Left hindlimb (tissue), 1 donor: ENCODE data around the gene NXPE1.

Experiments
- DNase-seq: peaks from one replicate; pipeline ENCODE4 v3.0.0-alpha.2; 2018

Gene NXPE1

DNA sequence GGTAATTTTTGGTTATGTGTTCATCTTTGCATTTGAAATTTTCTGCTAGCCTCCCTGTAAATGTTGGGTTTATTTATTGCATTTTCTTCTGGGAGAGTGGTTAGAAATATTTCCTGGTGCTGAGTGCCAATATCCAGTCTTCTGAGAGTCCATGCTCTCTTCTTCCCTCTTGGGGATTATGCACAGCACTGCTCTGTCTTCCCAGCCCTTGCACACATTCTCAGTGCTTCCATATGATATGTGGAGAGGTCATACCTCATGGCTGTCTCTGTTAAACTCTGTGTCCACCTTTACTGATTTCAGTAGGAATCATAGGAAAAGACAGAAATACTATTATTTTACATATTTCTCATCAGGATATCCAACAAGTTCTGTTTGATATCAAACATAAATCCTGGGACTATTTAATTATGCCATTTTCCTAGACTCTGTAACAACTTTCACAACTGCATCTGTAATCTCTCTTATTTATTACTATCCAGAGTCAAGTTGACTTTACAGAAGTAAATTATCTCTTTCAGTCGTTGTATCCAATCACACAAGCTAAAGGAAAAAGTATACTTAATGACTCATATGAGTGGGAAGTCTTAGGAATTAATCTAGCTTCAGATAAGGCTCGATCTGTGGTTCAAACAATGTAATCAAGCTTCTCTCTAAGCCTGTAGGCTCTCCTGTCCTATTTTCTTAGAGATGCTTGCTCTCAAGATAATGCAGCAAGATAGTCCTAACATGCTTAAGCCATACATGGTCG, 2.7 kb upstream of the NXPE1 start:
- DNase-seq = no peak

DNA sequence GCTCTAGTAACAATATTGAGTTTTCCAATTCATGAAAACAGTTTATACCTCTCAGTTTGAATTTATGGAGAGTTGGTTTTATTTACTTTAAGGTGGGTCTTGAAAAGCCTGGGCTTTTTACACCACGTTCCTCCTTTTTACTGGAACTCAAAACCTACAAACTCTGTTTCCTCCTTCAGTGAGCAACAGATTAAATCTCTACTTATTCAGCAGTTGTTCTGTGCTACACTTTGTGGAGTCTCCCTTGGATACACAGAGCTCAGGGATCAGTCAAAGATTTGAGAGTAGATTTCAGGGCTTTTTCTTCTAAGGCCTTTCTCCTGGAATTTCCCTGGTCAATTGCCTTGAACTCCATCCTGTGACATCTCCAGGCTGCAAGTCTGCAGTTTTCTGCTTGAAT, 3.5 kb downstream of the NXPE1 start:
- no peak for DNase-seq

DNA sequence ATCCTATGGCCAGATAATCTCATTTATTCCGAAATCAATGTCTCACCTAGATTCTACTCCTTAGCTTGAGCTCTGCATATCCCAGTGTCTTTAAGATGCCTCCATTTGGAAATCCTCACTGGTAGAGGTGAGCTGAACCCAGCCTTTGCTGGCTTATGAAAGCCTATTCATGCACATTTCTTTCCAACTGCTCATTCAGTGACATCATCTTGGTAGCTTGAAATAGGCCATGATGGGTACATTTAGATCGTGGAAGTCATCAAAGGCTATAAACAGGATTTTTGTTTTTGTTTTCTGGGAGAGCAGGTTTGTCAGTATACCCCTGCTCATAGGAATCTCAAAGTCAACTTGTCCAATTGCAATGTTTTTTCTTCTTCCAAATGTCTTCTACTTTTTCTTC, 6.0 kb downstream of the NXPE1 start:
- DNase-seq = no peak

DNA sequence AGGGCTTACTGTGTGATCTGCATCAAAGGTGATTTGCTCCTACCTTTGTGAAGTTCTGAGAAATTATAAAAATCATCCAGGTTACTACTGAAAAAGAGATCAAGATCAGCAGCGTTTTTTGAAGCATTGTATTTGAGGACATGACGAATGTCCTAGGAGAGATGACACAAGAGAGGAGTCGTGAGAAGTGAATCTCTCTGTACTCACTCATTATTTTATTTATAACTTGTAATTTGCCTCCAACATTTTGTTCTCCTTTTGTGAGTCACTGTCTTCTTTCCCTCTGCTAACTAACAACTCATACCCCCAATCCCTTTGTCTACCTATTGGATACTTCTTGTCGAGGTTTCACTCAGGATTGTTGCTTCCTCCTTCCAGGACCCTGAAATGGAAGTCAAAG, 8.6 kb downstream of the NXPE1 start:
- DNase-seq = no peak

DNA sequence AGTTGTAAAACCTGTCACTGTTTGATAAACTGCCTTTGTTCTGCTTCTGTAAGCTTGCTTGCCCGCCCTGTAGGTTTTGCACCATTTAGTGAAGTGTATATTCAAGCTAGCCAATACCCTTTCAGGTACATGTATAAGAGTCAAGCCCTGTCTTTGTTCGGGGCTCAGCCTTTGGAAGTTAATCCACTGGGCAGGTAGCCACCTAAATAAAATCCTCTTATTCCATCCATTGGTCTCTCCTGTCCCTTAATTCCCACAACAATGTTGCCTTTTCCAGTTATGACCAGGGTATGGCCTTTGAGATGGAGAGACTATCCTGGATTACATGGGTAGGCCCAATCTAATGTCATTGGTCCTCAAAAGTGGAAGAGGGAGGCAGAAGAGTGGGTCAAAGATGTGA, 34.0 kb downstream of the NXPE1 start:
- DNase-seq = no peak

DNA sequence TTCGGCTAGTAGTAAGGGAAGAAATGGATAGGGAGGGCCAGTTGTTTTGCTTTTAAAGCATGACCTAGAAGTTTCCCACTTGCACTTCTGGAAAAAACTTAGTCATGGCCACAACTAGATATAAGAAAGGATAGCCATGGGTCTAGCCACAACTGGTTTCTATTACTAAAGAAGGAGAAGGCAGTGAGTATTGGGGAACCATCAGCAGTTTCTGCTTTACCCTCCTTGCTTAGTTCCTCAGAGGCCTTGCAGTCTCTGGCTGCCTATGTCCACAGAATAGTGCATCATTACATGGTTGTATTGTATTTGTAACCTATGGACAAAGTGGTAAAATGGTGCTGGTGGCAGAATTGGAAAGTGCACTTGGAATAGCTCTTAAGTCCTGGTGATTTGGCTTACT, 35.6 kb downstream of the NXPE1 start:
- no peak for DNase-seq

DNA sequence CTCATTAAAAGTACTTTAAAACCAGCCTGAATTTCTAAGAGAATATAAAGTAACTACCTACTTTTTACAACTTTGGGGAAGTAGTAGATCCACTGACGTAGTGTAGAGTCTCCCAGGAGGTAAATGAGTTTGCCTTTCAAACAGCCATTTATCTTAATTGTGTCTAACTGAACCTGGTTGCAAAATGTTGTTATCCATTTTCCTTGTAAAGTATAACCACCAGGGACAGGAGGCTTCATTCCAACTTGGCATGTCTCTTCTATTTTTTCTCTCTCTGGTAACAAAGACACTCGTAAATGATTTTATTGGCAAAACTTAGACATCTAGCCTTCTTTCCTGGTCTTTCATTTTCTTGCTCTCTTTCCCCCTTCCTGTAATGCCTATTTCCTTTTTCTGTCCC, 36.9 kb downstream of the NXPE1 start:
- no peak for DNase-seq

DNA sequence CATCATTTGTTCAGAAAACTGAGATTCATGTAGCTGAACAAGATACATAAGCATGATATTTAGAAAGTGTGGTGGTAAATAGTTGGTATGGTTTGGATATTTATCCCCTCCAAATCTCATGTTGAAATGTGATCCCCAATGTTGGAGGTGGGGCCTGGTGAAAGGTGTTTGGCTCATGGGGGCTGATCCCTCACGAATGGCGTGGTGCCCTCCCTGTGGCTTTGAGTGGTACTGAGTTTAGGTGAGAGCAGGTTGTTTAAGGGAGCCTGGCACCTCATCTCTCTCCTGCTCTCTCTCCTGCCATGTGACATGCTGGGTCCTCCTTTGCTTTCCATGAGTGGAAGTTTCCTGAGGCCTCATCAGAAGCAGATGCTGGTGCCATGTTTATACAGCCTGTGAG, 48.1 kb downstream of the NXPE1 start:
- no peak for DNase-seq

DNA sequence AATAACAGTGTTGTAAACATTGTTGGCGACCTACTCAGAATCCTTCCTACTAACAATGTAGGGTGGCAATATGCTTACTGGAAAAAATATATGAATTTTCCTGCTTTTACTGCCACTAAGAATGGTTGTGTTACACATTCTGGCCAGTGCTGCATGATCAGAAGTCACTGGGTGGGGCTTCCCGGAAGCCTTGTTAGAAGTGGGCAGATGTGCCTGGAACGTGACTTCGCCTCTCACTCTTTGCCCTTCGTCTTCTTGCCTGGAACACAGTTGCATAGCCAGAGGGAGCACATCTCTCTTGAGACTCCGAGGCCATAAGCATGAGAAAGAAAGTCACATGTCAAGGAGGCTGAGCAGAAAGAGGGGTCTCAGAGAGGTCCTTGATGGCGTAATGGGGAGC, 48.6 kb downstream of the NXPE1 start:
- DNase-seq = no peak

DNA sequence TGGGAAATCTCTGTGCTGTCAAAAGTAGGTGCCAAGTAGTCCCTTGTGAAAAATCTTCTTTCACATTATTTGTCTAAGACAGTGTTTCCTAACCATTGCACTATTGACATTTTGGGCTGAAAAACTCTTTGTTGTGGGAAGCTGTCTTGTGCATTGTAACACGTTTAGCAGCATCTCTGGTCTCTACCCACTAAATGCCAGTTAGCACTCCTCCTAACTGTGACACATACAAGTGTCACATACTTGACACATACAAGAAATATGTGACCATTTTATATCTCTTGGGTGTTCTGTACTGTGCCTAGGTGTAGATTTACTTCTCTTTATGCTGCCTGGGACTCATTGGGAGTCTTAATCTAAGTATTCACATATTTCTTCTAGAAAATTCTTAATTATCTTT, 57.8 kb downstream of the NXPE1 start:
- DNase-seq = no peak

DNA sequence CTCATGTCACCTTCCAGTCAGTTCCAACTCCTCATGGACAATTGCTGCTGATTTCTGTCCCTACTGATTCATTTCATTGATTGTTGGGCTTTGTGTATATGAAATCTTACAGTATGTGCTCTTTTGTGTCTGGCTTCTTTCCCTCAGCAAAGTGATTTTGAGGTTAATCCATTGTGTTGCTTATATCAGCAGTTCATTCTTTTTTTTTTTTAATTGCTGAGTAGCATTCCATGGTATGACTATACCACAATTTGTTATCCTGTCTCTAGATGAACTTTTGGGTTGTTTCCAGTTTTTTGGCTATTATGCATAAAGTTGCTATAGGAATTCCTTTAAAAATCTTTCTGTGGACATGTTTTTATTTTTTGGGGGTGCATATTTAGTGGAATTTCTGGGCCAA, 59.9 kb downstream of the NXPE1 start:
- DNase-seq = no peak

DNA sequence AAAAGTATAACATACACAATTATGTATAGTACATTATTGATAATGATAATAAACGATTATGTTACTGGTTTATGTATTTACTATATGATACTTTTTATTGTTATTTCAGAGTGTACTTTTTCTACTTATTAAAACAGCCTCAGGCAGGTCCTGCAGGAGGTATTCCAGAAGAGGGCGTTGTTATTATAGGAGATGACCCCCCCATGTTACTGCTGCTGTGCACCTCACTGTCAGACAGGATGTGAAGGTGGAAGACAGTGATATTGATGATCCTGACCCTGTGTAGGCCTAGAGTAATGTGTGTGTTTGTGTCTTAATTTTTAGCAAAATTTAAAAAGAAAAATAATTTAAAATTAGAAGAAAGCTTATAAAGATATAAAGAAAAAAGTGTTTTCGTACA, 62.8 kb downstream of the NXPE1 start:
- no peak for DNase-seq

DNA sequence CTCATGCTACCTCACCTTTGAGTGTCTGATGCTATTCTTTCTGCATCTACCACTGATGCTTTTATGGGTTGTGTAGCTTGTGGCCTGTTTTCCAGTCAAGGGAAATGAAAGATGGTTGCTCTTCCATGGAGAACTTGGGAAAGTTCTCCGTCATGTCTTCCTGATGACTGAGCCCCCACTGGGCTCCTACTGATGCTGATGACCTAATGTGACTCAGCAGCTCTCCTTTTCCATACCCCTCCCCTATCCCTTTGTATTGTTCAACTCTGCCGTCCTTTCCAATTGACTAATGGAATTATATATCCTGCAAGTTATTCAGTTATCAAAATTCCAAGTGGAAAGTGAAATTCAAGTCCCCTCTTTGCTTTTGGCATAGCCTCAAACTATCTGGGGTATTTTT, 75.8 kb downstream of the NXPE1 start:
- no peak for DNase-seq

DNA sequence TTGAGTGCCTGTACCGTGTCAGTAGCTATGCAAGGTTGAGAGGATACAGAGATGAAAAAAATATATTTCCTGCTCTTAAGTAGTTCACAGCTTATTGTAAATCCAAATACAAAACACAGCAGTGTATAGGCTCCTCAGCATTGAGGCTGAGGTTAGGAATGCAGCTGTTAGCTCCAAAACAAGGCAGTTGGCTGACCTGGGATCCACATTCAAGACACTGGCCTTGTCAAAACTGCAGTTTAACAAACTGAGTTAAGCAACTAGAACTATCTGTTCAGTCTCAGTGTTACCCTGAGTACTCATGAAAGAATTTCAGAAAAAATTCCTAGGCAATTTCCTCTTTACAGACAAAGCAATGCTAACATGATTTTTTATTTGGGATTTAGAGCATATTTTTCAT, 77.6 kb downstream of the NXPE1 start:
- no peak for DNase-seq

DNA sequence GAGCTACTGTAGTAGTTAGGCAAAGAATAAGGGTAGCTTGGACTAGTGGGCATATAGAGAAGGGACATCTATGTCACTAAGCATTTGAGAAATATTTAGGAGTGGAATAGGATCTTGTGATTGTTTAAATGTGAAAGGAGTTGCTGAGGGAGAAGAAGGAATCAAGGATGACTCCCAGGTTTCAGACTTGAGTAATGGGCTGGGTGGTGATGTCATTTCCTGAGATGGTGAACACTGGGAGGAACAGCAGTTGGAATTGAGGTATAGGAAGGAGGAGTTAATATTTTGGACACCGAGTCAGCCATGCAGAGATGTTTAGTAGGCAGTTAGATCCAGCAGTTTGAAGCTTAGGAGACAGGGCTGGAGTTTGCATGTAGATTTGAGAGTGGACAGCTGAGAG, 80.3 kb downstream of the NXPE1 start:
- no peak for DNase-seq

DNA sequence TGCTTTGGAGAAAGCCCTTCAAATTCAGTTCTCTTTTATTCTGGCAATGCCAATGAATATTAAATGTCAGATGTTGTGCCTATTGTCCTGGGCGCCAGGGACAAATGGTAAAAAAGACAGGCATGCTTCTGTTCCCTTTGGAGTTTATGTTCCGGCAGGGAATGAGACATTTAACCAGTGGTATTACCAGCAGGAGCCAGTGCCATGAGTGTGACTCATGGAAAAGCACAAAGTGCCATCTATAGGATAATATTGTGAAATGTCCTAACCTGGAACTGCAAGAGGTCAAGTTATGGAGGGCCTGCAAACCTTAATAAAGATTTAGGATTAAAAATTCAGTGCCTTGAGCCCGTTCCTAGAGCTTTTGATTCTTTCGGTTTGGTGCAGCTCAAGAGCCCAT, 80.9 kb downstream of the NXPE1 start:
- DNase-seq = no peak

DNA sequence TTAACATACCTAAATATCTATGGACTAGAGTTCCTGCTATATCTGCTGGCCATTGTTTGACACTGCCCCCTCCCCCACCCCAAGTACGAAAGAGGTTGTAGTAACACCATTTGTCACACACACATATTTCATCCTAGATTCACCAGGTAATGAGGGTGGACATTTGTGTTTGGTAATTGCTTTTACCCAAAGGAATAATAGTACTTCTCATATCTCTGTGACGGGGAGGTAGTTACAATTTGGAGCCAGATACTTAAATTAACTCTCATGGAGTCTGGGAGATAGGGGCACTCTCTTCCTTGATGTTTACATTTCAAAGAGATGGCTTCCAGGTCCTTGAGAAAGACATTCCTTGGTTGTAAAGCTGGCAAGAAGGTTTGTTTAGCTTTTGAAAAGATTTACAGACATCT, 81.7 kb downstream of the NXPE1 start:
- no peak for DNase-seq

DNA sequence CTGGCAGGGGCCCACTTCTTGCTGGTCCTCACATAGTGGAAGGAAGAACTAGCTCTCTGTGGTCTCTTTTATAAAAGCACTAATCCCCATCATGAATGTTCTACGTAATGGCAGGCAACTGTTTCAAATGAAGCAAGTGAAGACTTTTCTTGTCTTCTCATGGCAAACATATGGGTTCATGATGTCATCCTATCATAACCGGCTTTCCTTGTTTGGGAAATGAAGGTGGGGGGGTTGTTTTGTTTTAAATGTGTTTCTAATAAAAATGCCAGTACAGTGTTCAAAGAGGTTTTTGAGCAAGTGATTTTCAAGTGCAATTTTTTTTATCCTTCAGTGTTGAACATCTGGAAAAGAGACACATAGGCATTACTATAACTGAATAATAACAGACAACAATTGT, 87.0 kb downstream of the NXPE1 start:
- no peak for DNase-seq
